IPS-18a (cell line): ENCODE measurements around the gene KRT9.
"Not testable (repeated sequence)": the region's sequence is repeated elsewhere in the genome, so short reads cannot be mapped to it uniquely, and the experiment has no call there.

Experiments used
- H3K27ac ChIP-seq: one replicate; pipeline ENCODE4 v1.5.1; 2013; ENCODE audit warnings: low read length
- H3K27me3 ChIP-seq: one replicate; pipeline ENCODE4 v1.6.1; 2013; ENCODE audit warnings: mild to moderate bottlenecking, low read length; ENCODE audit not compliant: control insufficient read depth, insufficient read depth
- H3K36me3 ChIP-seq: one replicate; pipeline ENCODE4 v1.6.1; 2013; ENCODE audit warnings: low read depth, low read length; ENCODE audit not compliant: control insufficient read depth
- H3K4me1 ChIP-seq: one replicate; pipeline ENCODE4 v1.6.1; 2013; ENCODE audit warnings: low read depth, low read length; ENCODE audit not compliant: control insufficient read depth
- H3K4me3 ChIP-seq: one replicate; pipeline ENCODE4 v1.5.1; 2013; ENCODE audit warnings: low read length
- H3K9ac ChIP-seq: one replicate; pipeline ENCODE4 v1.6.1; 2013; ENCODE audit warnings: mild to moderate bottlenecking, low read length, moderate library complexity
- H3K9me3 ChIP-seq: one replicate; pipeline ENCODE4 v1.6.1; 2013; ENCODE audit warnings: low read depth, low read length; ENCODE audit not compliant: control insufficient read depth

Gene KRT9

GRCh38 chr17:41582061-41582968 lies 10.5 kb upstream of the KRT9 start:
- H3K4me3 ChIP-seq, H3K27me3 ChIP-seq, H3K9me3 ChIP-seq, H3K9ac ChIP-seq, H3K27ac ChIP-seq, H3K36me3 ChIP-seq, H3K4me1 ChIP-seq: not testable (repeated sequence)

- H3K27me3 ChIP-seq, result no peaks in the 10 kb centered on the region
- H3K9me3 ChIP-seq, result no peaks in the 10 kb centered on the region
- no peaks in the 10 kb centered on the region for H3K36me3 ChIP-seq
- H3K9ac ChIP-seq, result no peak overlapping the region
- no peaks in the 10 kb centered on the region for H3K4me1 ChIP-seq
- no peak overlapping the region for H3K27ac ChIP-seq
- H3K4me3 ChIP-seq, result no peak overlapping the region
Observed at GRCh38 chr17:41581366-41582060, 9.7 kb upstream of the KRT9 start.

GRCh38 chr17:41580687-41581365 lies 9.0 kb upstream of the KRT9 start:
- H3K27me3 ChIP-seq, result no peaks in the 10 kb centered on the region
- H3K9ac ChIP-seq, result no peak overlapping the region
- H3K4me1 ChIP-seq, result no peaks in the 10 kb centered on the region
- no peaks in the 10 kb centered on the region for H3K36me3 ChIP-seq
- H3K27ac ChIP-seq, result no peak overlapping the region
- no peak overlapping the region for H3K4me3 ChIP-seq
- H3K9me3 ChIP-seq, result no peaks in the 10 kb centered on the region

DNA sequence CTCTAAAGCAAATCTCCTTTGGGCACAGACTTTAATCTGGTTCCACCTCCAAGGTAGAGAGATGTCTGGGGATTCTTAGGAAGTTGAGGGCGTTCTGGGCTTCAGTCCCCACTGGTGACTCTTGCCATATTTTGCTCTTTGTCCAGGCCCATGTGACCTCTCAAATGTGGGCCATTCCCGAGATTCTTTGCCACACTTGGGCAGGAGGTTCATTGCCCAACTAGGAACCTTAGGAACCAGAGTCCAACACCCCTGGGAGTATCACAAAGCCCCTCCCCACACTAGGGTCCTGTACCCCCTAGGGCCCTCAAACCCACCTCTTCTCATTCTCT lies 8.4 kb upstream of the KRT9 start:
- Histone ChIP-seq H3K27ac (no peak overlapping the region), H3K9me3 (no peaks in the 10 kb centered on the region), H3K4me3 (no peak overlapping the region), H3K27me3 (no peaks in the 10 kb centered on the region), H3K36me3 (no peaks in the 10 kb centered on the region), H3K9ac (no peak overlapping the region), H3K4me1 (no peaks in the 10 kb centered on the region)

- H3K27ac ChIP-seq, result no peak overlapping the region
- no peaks in the 10 kb centered on the region for H3K27me3 ChIP-seq
Observed at GRCh38 chr17:41579484-41580243, 7.8 kb upstream of the KRT9 start.

GRCh38 chr17:41578971-41579370 lies 7.1 kb upstream of the KRT9 start:
- Histone ChIP-seq H3K9ac (no peak overlapping the region), H3K9me3 (no peaks in the 10 kb centered on the region), H3K27ac (no peak overlapping the region), H3K36me3 (no peaks in the 10 kb centered on the region), H3K4me1 (no peaks in the 10 kb centered on the region), H3K4me3 (no peak overlapping the region), H3K27me3 (no peaks in the 10 kb centered on the region)

More at GRCh38 chr17:41579484-41580243, 7.8 kb upstream of the KRT9 start:
- Histone ChIP-seq H3K9ac (no peak overlapping the region), H3K9me3 (no peaks in the 10 kb centered on the region), H3K4me3 (no peak overlapping the region), H3K4me1 (no peaks in the 10 kb centered on the region), H3K36me3 (no peaks in the 10 kb centered on the region)

DNA sequence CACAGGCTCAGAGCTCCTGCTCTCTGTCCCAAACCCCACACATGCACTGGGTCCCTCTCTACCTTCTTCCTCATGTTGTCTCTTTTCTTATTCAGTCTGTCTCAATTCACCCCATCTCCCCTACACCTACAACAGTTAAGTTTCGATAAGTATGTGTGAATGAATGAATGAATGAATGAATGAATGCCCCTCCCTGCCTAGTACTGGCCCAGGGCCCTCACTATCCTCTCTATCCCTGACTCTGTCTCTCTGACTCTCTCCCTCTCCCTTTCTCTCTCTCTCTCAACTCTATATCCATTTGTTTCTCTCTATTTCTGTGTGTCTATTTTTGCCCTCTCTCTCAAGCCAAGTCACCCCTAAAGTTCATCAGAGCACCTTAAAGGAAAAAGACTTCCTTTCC lies 6.7 kb upstream of the KRT9 start:
- H3K27me3 ChIP-seq, result no peaks in the 10 kb centered on the region
- no peaks in the 10 kb centered on the region for H3K36me3 ChIP-seq
- H3K4me3 ChIP-seq, result no peak overlapping the region
- H3K27ac ChIP-seq, result no peak overlapping the region
- H3K9ac ChIP-seq, result no peak overlapping the region
- no peaks in the 10 kb centered on the region for H3K4me1 ChIP-seq
- H3K9me3 ChIP-seq, result no peaks in the 10 kb centered on the region

DNA sequence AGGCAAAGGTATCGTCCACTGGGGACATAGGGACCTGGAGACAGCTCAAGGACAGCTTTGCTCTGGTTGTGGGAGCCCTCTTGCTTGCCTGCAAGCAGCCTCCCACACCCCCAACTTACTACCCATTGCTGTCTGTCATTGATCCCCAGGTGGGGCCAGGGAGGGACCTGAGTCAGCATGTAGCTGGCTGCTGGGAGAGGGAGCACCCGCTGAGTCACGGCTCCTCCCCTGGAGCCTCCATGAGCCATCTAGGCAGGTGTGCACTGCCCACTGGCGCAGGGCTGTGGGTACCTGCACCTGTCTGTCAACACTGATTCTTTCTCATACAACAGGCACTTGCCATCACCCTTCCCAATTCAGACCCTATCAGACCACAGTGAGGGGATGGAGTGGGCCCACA lies 4.9 kb upstream of the KRT9 start:
- not testable (repeated sequence) for H3K36me3 ChIP-seq, H3K27ac ChIP-seq, H3K9ac ChIP-seq, H3K4me1 ChIP-seq, H3K4me3 ChIP-seq, H3K27me3 ChIP-seq, H3K9me3 ChIP-seq

DNA sequence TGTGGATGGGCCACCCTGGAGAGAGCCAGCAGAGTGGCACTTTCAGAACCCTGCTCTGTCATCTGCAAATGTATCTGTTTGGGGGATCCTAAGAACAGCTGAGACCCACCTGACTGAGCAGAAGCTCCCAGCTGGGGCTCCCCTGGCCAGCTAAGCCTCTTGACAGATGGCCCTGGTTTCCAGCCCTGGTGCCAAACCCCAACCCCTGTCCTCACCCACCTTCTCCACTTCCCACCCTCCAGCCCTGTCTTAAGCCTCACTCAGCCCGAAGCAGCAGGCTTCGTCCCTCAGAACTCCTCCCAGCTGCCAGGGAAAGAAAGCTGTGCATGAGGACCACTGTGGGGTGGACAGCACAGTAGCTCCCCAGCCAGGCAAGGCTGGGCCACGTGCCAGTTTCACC lies 3.5 kb upstream of the KRT9 start:
- no peaks in the 10 kb centered on the region for H3K27me3 ChIP-seq
- no peaks in the 10 kb centered on the region for H3K4me1 ChIP-seq
- no peak overlapping the region for H3K4me3 ChIP-seq
- H3K9me3 ChIP-seq, result no peaks in the 10 kb centered on the region
- H3K36me3 ChIP-seq, result no peaks in the 10 kb centered on the region
- H3K27ac ChIP-seq, result no peak overlapping the region
- H3K9ac ChIP-seq, result no peak overlapping the region

DNA sequence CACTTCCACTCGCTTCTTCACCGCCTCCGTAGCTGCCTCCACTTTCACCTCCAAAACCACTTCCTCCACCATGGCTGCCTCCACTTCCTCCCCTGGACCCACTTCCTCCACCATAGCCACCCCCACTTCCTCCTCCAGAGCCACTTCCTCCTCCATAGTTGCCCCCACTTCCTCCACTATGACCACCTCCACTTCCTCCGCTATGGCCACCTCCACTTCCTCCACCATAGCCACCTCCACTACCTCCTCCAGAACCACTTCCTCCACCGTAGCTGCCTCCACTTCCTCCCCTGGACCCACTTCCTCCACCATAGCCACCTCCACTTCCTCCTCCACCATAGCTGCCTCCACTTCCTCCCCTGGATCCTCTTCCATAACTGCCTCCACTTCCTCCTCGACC lies 4.5 kb downstream of the KRT9 start:
- Histone ChIP-seq H3K36me3 (no peaks in the 10 kb centered on the region), H3K9ac (no peak overlapping the region), H3K27ac (no peak overlapping the region), H3K27me3 (no peaks in the 10 kb centered on the region), H3K4me3 (no peak overlapping the region), H3K4me1 (no peaks in the 10 kb centered on the region), H3K9me3 (no peaks in the 10 kb centered on the region)

DNA sequence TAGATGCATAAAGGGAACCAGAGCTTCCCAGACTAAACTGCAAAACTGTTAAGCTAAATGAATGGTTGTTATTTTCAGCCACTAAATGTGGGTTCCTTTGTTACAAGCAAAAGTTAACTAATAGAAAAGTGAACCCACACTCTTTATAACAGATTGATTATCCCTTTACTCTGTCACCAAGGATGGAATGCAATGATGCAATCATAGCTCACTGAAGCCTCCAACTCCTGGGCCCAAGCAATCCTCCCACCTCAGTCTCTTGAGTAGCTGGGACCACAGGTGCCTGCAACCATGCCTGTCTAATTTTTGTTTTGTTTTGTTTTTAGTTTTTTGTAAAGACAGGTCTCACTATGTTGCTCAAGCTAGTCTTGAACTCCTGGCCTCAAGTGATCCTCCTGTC lies 6.5 kb downstream of the KRT9 start:
- Histone ChIP-seq H3K36me3 (no peaks in the 10 kb centered on the region), H3K4me3 (no peak overlapping the region), H3K4me1 (no peaks in the 10 kb centered on the region), H3K27me3 (no peaks in the 10 kb centered on the region), H3K27ac (no peak overlapping the region), H3K9ac (no peak overlapping the region), H3K9me3 (no peaks in the 10 kb centered on the region)
